Psoas muscle (tissue), 8 donors: ENCODE measurements around the gene PTPRO. TPM values are rescaled to one million over a fixed set of nuclear protein-coding genes. Genes with fewer than 3 reads are reported as not detected.

Source experiments
- ATAC-seq, 4 donors: fragments of 200-7000 bp; cut with Tn5 transposase; one replicate each; pipeline ENCODE4 v1.9.1; 2020; ENCODE audit warnings: moderate library complexity in 3 of 4, mild to moderate bottlenecking in 2 of 4
- DNase-seq, 2 donors: peaks; one replicate each; pipeline ENCODE4 v3.0.0-alpha.2; 2020
- H3K27ac ChIP-seq: fragments of 200-600 bp; one replicate; pipeline ENCODE4 v1.8.0; 2022
- H3K27me3 ChIP-seq, 3 donors: fragments of 200-600 bp in 1 of 3; one replicate each; pipeline versions ENCODE4 v1.6.1 to v1.8.0; 2013 to 2022; ENCODE audit warnings: low read length in 2 of 3, mild to moderate bottlenecking in 2 of 3, moderate library complexity in 1 of 3; ENCODE audit not compliant: insufficient read depth in 3 of 3
- H3K36me3 ChIP-seq, 2 donors: fragments of 200-600 bp in 1 of 2; one replicate each; pipeline versions ENCODE4 v1.6.1 to v1.8.0; 2013 to 2022; ENCODE audit warnings: low read depth in 1 of 2, mild to moderate bottlenecking in 1 of 2, moderate library complexity in 1 of 2; ENCODE audit not compliant: insufficient read depth in 1 of 2
- H3K4me1 ChIP-seq: fragments of 200-600 bp; one replicate; pipeline ENCODE4 v1.8.0; 2022
- H3K4me3 ChIP-seq: fragments of 200-600 bp; one replicate; pipeline ENCODE4 v1.8.0; 2022; ENCODE audit warnings: mild to moderate bottlenecking
- H3K9me3 ChIP-seq: fragments of 200-600 bp; one replicate; pipeline ENCODE4 v1.8.0; 2022
- WGBS, 3 donors: extraction: QIAGEN DNeasy Blood & Tissue Kit; methylation state at CpG; one replicate each; pipeline versions ENCODE4 v1.1.6 to v1.1.7; 2013; 5-methylcytosine and 5-hydroxymethylcytosine counted together
- intact Hi-C, 2 donors: fragments of 100-400 bp; cut with DNase I; formaldehyde crosslinking; loops; one replicate each; pipeline versions ENCODE4 v1.11.0 to v1.14.2; 2022
- polyA plus RNA-seq, 3 donors: library from polyadenylated mRNA; stranded (reverse); fragments of 200-250 nt; gene quantifications; one replicate each; pipeline ENCODE4 v1.2.3, GENCODE V29; 2013
- total RNA-seq, 4 donors: library from RNA; stranded (reverse); fragmentation: NEBNext Ultra II Directional in 2 of 4; extraction: Animal tissue kit (Norgen Biotek cat#: 25700) in 2 of 4; gene quantifications; one replicate each; pipeline versions ENCODE4 v1.2.1 to v1.2.4, GENCODE V29; 2021 to 2023
- TF ChIP-seq, protein P1 (sequence below): fragments of 200-600 bp; IDR thresholded peaks from one replicate; pipeline ENCODE4 v1.8.0; 2022; ENCODE audit warnings: antibody characterized with exemption
- donor health status: healthy with polysubstance abuse.
- donor health status: DM: no; HTN: no; CAD: no; lungs with moderate emphysema.
- donor health status: Bipolar disorder and iron deficiency.
- donor health status: healthy.
- donor health status: DM: yes; HTN: yes; CAD: no.
- donor health status: DM: no; HTN: no; CAD: no.
- donor health status: DM: no; HTN: no; CAD: no.
- donor health status: DM: yes; HTN: yes; CAD: no.

Gene PTPRO
- total and polyA plus RNA-seq, 7 donors: 0.21 to 2.3 (median 0.45) TPM

DNA sequence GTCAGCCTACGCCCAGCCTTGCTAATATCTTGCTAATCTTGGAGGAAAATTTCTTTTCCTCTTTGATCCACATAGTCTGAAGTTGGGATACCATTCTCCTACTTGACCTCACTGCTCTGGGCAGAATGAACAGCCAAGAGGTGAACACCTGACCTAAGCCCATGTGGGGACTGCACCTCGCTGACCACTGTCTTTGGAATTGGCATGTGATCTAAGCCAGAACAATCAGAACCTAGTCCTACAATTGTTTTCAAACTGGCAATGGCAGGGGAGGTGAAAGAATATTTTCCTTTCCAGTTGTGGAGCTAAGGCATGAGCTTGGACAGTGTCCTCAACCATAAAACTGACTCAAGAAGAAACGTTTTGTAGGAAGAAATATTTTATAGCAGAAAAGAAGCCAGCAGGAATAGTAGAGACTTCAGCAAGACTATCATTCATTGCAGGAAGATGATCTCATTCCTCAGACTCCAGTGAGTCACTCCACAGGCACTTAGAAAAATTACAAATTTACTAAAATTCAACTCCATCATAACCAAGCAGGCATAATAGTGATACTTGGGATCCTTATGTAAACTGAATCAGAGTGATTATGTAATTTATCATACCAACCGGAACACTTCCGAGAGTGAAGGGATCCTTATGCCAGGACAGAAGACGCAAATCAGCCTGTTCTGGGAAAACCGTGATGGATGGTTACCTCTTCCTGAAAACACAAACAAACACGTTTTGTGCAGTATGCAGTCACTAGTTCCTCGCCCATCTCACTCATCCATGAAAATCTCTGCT, 14.7 kb downstream of the PTPRO start:
- WGBS, 3 donors: 58 to 64% (median 59%) methylated on average over 9 of the region's 9 CpGs
- TF ChIP-seq, protein P1, sequence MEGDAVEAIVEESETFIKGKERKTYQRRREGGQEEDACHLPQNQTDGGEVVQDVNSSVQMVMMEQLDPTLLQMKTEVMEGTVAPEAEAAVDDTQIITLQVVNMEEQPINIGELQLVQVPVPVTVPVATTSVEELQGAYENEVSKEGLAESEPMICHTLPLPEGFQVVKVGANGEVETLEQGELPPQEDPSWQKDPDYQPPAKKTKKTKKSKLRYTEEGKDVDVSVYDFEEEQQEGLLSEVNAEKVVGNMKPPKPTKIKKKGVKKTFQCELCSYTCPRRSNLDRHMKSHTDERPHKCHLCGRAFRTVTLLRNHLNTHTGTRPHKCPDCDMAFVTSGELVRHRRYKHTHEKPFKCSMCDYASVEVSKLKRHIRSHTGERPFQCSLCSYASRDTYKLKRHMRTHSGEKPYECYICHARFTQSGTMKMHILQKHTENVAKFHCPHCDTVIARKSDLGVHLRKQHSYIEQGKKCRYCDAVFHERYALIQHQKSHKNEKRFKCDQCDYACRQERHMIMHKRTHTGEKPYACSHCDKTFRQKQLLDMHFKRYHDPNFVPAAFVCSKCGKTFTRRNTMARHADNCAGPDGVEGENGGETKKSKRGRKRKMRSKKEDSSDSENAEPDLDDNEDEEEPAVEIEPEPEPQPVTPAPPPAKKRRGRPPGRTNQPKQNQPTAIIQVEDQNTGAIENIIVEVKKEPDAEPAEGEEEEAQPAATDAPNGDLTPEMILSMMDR: no peak
- Histone ChIP-seq H3K4me1 (no peaks in the 10 kb centered on the region), H3K27me3 (peaks cover 0 to 3% (median 0%) of the 10 kb centered on the region in 3 donors), H3K9me3 (no peaks in the 10 kb centered on the region), H3K4me3 (no peak overlapping the region), H3K36me3 (no peaks in the 10 kb centered on the region), H3K27ac (no peak overlapping the region)
- DNase-seq (no peak), ATAC-seq (no peak)
- intact Hi-C loops: no loop called here

DNA sequence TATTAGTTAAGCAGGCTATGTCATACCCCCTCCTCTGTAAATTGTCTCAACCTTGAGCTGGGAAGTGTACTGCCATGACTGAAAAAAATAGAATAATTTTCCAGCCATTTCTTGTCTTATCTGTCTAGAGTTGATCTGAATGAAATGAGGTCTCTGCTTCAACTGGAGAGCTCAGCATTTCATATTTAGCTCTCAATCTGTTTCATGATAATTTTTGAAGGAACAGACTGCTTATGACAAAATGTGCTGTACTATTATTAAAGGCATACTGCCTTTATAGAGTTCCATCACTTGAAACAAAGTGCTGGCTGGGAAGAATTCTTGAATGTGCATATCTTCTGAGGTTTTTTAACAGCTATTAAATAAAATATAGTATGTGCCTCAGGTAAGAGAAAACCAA, 19.1 kb downstream of the PTPRO start:
- no peaks in the 10 kb centered on the region for H3K9me3 ChIP-seq
- ATAC-seq (no peak), DNase-seq (no peak)
- intact Hi-C loops: no loop called here
- no peaks in the 10 kb centered on the region for H3K4me1 ChIP-seq
- H3K27ac ChIP-seq: no peak overlapping the region
- peaks cover 0 to 3% (median 0%) of the 10 kb centered on the region in 3 donors for H3K27me3 ChIP-seq
- TF ChIP-seq, protein P1: no peak
- no peaks in the 10 kb centered on the region for H3K36me3 ChIP-seq
- no peak overlapping the region for H3K4me3 ChIP-seq

DNA sequence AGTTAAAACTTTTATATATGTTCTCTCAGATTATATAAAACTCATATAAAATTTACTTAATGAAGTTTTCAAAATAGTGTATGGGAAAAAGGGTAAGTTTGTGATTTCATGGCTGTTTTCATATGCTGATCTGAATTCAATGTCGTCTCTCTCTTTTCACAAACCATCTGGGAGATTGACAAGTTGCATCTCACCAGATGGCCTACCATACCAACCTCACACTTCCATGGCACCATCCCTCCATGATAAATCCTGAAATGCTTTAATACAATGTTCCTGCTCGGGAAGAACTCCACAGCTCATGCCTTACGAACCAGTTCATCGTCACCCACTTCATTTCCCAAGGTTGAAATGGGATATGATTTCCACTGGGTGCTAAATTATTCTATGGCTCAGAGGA, 22.3 kb downstream of the PTPRO start:
- intact Hi-C loops: no loop called here
- TF ChIP-seq, protein P1: no peak
- ATAC-seq (no peak), DNase-seq (no peak)
- H3K27ac ChIP-seq: no peak overlapping the region
- H3K36me3 ChIP-seq: no peaks in the 10 kb centered on the region
- H3K9me3 ChIP-seq: no peaks in the 10 kb centered on the region
- WGBS, 3 donors: 83 to 87% (median 86%) methylated on average over 4 of the region's 4 CpGs
- H3K4me3 ChIP-seq: no peak overlapping the region
- H3K4me1 ChIP-seq: no peaks in the 10 kb centered on the region
- H3K27me3 ChIP-seq: no peaks in the 10 kb centered on the region

DNA sequence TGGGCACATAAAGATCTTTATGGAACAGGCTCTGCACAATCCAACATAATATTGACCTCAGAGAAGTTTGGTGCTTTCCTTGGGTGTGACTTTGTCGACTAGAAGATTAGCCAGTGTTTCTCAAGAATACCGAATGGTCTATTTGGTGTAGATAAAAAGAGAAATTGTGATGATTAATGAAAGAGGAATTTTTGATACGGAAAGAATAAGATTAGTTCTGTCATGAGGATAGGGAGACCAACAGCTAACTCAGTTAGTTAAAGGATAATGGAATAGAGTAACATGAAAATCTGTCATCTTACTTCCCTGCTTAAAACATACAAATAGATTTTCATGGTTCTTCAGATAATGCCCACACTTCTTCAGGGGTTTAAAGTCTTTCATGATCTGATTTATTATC, 24.2 kb downstream of the PTPRO start:
- intact Hi-C loops: no loop called here
- Histone ChIP-seq H3K4me3 (no peak overlapping the region), H3K4me1 (no peaks in the 10 kb centered on the region), H3K36me3 (no peaks in the 10 kb centered on the region), H3K9me3 (no peaks in the 10 kb centered on the region), H3K27ac (no peak overlapping the region), H3K27me3 (no peaks in the 10 kb centered on the region)
- ATAC-seq (no peak), DNase-seq (no peak)
- 65 to 76% (median 70%) methylated on average over 3 of the region's 3 CpGs for WGBS, 3 donors
- TF ChIP-seq, protein P1: no peak

DNA sequence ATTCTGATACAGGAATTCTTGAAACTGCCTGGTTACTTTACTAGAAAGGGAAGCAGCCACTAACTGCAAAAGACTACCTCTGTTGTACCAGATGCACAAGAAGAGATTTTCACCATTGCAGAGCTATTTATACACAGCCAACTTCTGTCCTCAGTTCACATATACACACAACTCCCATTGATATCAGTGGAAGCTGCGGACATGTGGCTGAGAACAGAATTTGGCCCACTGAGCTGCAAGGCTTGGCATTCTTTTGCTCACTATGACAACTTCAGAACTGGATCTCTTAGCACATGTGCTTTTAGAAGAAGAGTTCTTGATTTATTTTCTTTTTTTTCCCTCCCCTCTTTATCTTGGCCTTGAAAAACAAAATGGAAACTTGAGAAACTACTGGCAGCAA, 28.3 kb downstream of the PTPRO start:
- intact Hi-C loops: no loop called here
- Histone ChIP-seq H3K4me3 (no peak overlapping the region), H3K36me3 (no peaks in the 10 kb centered on the region), H3K27ac (no peak overlapping the region), H3K4me1 (no peaks in the 10 kb centered on the region), H3K9me3 (no peaks in the 10 kb centered on the region), H3K27me3 (no peaks in the 10 kb centered on the region)
- ATAC-seq (no peak), DNase-seq (no peak)
- TF ChIP-seq, protein P1: no peak
- WGBS, 3 donors: 14 to 33% (median 23%) methylated on average over 1 of the region's 1 CpG
